NCI-H524 treated with DMSO at 0.1 percent for 48 hours (cell line): ENCODE results near the gene DAPK3.
A peak's percentile ranks its signal among the peaks of the same experiment; 100 is the strongest.
"Not testable (repeated sequence)": the region's sequence is repeated elsewhere in the genome, so short reads cannot be mapped to it uniquely, and the experiment has no call there.

ENCODE experiments used
- DNase-seq: peaks from one replicate; lab custom pipeline; 2025; lab: John Stamatoyannopoulos, UW

Gene DAPK3

DNA sequence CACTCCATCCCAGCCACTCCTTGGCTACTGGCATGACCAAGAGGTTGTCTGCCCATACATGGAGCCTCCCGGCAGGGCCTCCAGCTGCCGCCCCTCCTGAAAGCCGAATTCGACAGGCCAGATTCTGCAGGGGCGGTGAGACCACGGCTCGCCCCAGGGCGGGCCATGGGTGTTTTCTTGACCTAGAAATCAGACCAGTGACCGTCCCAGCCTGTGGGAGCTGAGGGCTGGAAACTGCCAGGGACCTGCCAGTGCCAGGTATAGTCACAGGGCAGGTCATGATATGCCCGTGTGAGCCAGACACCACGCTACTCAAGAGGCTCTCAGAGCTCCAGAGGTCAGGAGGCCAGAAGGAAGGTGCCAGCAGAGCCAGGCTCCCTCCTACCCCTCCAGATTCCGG, 16.8 kb downstream of the DAPK3 start:
- no peak for DNase-seq

DNA sequence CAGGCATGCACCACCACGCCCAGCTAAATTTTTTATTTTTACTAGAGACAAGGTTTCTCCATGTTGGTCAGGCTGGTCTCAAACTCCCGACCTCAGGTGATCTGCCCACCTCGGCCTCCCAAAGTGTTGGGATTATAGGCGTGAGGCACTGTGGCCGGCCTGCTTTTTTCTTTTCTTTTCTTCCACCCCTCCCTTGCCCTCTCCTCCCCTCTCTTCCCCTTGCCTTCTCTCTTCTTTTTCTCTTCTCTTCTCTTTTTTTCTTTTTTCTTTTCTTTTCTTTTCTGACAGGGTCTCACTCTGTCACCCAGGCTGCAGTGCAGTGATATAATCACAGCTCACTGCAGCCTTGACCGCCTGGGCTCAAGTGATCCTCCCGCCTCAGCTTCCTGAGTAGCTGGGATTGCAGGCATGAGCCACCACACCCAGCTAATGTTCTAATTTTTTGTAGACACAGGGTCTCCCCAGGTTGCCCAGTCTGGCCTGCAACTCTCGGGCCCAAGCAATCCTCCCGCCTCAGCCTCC, 18.1 kb downstream of the DAPK3 start:
- not testable (repeated sequence) for DNase-seq

DNA sequence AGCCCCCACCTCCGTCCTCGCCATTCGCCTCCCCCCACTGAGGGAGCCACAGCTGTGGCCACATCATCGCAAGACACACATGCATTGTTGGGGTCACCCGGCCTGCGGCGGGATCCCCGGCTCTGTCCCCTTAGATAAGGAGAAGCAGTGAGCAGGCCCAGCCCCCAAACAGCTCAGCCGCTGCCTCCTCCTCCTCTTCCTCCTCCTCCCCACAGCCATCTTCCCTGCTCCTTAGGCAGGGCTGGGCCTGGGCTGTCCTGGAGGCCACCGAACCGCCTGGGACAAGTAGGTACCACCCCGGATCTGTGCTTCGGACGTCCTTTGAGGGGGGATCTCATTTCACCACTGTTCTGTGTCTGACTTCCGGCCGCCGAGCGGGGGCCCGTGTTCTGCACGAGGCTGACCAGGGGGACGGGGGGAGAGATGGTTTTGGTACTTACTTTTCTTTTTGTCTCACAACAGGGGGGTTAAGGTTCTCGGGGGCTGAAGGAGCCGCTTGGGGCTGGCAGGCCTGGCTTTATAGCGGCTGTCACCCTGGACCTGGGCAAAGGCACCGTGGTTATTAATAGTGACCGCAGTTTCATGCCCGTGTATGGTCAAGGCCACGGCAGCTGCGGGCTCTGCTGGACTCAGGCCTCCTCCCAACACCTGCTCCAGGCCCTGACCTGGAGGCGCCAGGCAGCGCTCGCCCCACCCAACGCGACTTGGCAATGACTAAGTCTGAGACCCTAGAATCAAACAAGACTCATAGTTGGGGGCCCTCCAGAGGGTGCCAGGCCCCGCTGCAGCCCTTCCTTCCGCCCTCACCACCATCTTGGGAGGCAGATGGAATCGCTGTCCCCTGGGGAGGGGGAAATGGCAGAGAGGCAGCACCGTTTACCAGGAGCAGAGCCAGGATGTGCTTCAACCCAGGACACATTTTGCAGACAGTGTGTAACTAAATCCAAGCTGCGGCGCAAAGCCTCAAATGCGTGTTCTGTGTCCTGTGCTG, 19.7 kb downstream of the DAPK3 start:
- no peak for DNase-seq

DNA sequence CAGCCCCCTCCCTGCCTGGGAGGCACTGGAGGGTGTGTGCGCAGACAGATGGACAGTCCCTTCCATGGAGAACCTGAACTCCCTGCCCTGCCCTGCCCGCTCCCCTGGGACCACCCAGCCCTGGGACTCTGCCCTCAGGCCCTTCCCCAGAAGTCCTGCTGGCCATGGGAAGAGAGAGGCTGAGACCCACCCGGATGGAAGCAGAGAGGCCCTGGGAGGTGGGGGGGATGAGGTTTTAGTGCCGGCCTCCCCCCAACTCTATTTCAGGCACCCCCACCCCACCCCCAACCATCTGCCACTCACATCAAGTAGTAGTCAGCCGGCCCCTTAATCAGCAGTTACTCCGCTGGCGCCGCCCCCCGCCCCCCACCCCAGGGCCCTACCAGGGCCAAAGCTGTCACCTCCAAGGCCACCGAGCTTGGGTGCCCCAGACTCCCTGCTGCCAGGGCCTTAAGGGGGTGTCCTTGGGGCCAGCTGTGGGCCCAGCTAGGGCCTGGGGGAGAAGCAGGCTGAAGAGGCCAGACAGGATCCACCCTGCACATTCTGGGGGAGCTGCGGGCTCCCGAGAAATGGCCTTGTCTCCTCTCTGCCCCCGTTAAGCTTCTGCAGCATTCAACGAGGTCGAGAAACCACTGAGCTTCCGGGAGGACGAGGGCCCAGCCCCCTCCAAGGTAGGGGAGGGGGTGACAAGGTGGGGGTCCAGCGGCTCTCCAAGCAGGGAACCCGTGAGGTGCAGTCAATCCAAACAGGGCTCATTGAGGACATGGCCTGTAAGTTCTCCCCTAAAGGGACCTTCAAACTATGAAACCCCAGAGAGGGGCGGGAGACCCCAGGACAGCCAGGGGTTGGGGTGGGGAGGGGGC, 20.7 kb downstream of the DAPK3 start:
- DNase-seq, result peak; percentile 27

DNA sequence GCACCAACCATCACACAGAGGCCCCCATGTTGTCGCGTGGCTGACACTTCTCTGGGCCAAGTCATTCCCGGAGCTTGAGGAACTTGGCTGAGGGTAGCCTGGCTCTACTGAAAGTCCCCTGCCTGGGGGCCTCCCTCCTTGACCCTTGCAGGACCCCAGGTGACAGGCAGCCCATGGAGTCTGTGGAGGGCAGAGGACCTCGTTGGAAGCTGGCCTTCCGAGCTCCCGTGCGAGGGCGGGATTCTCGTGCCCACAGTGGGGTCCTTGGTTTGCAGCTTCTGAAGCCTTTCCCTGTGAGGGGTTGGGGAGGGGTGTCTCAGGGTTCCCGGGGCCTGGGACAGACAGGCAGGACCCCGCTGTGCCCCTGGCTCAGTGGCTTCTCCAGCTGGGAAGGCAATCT, 21.6 kb downstream of the DAPK3 start:
- no peak for DNase-seq

DNA sequence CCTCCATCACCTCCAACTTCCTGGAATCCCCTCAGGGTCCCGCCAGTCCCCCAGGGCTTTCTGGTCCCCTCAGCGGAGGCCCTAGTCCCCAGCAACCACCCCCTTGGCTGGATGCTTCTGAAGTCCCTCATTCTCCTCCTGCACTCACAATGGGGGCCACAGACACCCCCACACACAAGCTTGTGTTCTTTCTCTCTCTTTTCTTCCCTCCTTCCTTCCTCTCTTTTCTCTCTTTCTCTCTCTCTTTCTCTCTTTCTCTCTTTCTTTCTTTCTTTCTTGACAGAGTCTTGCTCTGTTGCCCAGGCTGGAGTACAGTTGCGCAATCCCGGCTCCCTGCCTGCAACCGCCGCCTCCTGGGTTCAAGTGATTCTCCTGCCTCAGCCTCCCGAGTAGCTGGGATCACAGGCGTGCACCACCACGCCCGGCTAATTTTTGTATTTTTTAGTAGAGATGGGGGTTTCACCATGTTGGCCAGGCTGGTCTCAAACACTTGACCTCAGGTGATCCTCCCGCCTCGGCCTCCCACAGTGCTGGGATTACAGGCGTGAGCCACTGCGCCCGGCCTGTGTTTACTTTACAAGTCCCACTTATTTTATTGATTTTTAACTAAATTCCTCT, 23.5 kb downstream of the DAPK3 start:
- DNase-seq, result not testable (repeated sequence)

DNA sequence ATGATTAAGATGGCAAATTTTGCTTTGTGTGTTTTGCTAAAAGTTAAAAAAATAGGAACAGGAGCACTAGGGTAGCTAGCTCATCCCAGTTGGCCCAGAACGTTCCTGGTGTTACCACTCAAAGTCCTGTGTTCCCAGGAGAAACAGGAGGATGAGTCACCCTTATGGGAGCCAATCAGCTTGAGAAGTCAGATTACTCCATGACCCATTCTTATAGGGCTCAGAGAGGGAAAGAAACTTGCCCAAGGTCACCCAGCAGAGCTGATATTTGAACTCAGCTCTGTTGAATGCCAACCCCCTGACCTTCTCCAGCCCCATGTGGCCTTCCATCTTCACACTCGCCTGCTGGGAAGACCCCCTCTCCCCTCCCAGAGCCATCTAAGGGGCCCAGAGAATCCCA, 25.1 kb downstream of the DAPK3 start:
- DNase-seq, result no peak

DNA sequence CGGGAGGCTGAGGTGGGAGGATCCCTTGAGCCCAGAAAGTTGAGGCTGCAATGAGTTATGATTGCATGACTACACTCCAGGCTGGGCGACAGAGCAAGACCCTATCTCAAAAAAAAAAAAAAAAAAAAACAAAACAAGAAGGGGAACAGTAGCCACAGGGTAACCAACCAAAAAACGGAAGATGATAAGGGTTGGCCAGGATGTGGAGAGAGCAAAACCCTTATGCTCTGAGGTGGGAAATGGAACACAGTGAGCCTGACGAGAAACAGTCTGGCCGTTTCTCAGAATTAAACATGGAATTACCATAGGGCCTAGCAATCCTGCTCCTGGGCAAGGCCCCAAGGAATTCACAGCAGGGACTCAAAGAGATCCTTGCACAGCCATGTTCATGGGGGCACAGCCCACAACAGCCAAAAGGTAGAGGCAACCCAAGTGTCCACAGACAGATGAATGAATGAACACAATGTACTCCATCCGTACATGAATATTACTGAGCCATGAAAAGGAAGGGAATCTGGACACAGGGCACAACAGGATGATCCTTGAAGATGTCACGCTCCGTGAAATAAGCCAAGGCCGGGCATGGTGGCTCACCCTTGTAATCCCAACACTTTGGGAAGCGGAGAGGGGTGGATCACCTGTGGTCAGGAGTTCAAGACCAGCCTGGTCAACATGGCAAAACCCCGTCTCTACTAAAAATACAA, 26.7 kb downstream of the DAPK3 start:
- no peak for DNase-seq

DNA sequence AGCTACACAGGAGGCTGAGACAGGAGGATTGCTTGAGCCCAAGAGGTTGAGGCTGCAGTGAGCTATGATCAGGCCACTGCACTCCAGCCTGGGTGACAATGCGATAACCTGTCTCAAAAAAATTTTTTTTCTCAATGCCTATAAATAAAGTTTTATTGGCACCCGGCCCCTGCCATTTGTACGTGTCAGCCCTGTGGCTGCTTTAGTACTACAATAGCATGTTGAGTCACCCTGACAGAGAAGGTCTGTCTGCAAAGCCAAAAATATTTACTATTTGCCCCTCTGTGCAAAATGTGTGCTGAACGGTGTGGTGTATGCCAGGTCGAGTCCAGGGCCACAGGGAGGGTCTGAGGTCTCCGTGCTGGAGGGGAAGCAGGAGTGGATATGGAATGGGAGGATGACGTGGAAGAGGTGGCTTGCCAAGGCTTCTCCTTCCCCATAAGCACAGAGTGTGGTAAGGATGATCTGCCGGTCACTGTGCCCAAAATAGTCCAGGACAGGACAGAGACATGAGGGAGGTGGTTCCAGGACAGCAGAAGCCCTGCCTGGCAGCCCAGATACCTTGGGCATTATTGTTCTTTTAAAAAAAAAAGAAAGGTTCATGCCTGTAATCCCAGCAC, 28.0 kb downstream of the DAPK3 start:
- DNase-seq, result no peak

DNA sequence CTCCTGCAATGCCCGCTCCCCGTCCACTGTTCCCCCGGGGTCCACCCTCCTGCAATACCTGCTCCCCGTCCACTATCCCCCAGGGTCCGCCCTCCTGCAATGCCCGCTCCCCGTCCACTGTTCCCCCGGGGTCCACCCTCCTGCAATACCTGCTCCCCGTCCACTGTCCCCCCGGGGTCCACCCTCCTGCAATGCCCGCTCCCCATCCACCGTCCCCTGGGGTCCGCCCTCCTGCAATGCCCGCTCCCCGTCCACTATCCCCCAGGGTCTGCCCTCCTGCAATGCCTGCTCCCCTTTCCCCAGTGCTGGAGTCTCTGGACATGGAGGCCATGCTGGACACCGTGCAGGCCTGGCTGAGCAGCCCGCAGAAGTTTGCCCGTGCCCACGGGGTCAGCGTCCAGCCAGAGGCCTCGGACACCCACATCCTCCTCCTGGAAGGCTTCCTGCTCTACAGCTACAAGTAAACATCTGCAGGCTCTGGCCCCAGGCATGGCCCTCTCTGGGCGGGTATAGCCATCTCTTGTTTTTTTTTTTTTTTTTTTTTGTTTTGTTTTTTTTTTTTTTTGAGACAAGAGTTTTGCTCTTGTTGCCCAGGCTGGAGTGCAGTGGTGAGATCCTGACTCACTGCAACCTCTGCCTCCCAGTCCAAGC, 32.5 kb downstream of the DAPK3 start:
- DNase-seq, result not testable (repeated sequence)

DNA sequence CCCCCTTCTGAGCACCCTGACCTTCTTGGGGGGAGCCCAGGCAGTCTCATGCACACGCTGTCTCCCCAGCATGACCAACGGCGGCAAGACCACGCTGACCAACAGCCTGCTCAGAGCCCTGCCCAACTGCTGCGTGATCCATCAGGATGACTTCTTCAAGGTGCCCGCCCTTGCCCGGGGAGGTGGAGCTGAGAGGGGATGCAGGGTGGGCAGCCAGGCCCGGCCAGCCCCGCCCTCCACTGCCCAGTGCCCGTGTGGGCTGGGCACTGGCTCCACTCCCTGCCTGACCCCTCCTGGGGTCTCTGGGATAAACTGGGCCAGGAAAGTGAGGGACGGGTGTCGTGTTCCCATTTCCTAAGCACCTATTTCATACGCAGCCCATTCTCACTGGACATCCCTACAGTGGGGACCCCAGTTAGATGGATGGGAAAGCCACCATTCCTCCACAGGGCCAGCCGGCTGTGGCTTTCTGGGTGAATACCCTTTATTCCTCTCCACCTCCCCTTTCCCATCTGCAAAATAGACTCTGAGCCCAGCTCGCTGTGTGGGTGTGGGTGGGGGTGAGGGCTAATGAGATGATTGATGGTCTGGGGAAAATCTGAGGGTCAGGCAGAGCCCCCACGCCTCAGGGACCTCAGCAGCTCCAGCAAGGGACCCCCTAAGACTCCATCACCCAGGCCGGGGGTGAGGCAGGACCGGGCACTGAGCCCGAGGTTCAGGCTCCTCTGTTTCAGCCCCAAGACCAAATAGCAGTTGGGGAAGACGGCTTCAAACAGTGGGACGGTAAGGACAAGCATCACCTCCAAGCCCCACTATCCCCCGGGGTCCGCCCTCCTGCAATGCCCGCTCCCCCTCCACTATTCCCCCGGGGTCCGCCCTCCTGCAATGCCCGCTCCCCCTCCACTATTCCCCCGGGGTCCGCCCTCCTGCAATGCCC, 34.1 kb downstream of the DAPK3 start:
- no peak for DNase-seq

DNA sequence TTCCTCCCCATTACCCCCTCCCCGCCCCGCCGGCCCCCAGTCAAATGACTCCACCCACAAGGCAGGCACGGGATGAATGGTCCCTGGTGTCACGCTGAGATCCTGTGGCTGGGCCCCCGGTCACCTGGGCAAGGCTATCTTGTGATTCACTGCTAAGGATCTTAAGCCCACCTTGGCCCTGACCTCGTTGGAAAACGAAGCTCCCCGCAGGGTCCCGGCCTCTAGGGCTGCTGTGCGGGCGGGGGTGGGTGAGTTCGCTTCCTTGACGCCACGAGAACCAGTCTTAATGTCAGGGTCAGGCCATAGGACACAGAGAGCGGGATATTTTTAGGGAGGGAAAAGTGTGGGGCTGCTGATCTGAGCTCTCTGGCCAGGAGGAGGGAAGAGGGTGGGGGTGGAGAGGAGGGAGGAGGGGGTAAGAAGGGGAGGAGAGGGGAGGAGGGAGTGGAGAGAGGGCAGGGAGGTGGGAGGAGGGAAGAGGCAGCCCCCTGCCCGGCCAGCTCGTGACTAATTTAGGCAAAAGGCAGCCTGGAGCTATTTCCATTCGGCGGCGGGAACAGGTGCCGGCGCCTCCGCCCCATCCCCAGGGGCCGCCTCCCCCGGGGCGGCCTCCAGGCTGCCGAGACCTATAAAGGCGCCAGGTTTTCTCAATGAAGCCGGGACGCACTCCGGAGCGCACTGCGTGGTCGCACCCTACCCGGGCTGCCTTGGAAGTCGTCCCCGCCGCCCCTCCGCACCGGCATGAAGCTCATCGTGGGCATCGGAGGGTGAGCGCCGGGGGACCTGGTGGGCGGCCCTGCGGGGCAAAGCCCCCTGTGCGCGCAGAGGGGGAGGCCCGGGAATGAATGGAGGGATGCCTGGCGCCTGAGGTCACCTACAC, 37.7 kb downstream of the DAPK3 start, which contains the start of gene NMRK2:
TSS of gene NMRK2 (plus strand) at position 139 of the 880 bp plus-strand sequence. CDS start at position 742, 603 bp downstream.
- DNase-seq, result no peak

DNA sequence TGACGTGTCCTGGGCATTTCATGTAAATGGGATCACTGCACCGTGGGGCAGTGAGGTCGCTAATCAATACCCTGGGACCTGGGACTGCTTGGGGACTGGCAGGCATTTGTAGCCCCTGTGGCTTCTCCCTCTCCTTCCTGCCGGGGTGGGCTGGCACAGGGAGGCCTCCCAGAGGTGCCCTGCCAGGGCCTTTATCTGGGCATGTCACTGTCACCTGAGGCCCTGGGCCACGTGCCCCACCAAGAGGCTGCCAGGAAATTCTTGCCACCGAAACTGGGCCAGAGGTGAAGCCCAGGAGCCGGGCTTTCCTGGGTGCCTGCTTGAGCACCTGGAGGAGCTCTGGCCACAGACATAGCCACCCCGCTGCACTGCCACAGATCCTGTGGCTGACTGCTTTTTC, 39.9 kb downstream of the DAPK3 start:
- no peak for DNase-seq

DNA sequence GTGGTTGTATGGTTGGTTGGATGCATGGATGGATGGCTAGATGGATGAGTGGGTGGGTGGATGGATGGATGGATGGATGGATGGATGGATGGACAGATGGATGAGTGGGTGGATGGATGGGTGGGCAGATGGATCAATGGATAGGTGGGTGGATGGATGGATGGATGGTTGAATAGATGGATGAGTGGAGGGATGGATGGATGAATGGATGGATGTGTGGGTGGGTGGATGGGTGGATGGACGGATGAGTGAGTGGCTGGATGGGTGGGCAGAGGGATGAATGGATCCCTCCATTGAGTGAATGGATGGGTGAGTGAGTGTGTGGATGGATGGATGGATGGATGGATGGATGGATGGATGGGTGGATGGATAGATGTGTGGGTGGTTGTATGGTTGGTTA, 47.0 kb downstream of the DAPK3 start:
- DNase-seq, result no peak

DNA sequence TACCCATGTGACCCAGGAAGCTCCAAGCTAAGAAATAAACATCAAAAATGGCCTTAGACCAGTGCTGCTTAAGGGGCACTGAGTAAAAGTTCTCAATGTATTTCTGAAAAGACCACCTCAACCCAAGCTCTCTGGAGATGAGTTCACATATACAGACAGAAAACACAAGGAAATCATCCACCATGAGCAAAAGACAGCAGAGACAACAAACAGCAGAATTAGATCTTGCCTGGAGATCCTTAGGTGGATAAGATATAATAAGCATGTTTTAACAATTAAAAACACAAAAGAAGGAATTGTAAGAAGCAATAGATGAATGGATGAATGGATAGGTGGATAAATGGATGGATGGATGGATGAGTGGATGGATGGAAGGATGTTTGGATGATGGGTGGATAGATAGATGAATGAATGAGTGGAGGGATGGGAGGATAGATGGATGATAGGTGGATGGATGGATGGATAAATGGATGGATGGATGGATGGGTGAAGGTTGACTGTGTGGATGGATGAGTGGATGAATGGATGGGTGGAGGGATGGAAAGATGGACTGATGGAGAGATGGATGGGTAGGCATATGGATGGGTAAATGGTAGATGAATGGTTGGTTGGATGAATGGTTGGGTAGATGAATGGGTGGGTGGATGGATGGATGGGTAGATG, 47.7 kb downstream of the DAPK3 start:
- no peak for DNase-seq

DNA sequence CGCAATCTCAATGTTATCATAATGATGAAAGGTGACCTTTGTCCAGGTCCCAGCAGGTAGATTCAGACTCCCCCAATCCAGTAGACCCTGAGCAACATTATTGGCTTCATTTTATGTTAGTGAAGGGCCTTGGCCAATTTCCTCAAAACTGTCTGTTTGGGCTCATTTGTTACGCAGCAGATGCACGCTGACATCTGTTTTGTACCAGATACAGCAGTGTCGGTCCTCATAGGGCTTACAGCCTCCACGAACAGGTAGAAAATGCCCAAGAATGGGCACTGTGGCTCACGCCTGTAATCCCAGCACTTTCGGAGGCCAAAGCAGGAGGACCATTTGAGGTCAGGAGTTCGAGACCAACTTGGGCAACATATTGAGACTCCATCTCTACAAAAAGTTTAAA, 51.1 kb downstream of the DAPK3 start:
- DNase-seq, result no peak

DNA sequence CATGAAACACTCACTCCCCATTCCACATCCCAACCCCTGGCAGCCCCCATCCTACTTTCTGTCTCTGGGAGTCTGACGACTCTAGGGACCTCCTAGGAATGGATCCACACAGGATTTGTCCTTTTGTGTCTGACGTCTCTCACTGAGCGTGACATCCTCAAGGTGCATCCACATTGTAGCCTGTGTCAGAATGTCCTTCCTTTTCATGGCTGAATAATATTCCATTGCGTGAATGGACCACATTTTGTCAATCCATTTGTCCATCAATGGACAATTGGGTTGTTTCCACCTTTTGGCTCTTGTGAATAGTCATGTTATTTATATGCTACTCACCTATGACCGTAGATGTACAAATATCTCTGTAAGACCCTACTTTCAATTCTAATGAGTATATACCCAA, 54.9 kb downstream of the DAPK3 start:
- DNase-seq, result no peak

DNA sequence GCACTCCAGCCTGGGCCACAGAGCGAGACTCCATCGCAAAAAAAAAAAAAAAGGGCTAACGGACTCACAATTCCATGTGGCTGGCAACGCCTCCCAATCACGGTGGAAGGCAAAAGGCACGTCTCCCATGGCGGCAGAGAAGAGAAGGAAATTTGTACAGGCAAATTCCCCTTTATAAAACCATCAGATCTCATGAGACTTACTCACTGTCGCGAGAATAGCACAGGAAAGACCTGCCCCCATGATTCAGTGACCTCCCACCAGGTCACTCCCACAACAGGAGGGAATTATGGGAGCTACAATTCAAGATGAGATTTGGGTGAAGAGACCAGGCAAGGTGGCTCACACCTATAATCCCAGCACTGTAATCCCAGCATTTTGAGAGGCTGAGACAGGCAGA, 56.7 kb downstream of the DAPK3 start:
- no peak for DNase-seq
